SK-N-SH (cell line): ENCODE results near the gene FAM20A.

Source experiments
- ELF1 ChIP-seq: IDR thresholded peaks from 2 replicates; pipeline ENCODE4 v1.4.0; 2012
- EP300 ChIP-seq, 2 experiments: IDR thresholded peaks; 2 replicates each; pipeline versions ENCODE4 v1.4.0 to v1.6.1; 2012; ENCODE audit warnings: borderline replicate concordance in 1 of 2, low read depth in 1 of 2, low read length in 1 of 2
- EZH2phosphoT487 ChIP-seq: fragments of 200-600 bp; sonication (generic); IDR thresholded peaks from 2 replicates; pipeline ENCODE4 v1.6.1; 2017; ENCODE audit warnings: low read depth, mixed run types, mild to moderate bottlenecking, antibody characterized with exemption, moderate library complexity, borderline replicate concordance
- FOXJ3 ChIP-seq: sonication (generic); formaldehyde crosslinking; IDR thresholded peaks from 2 replicates; pipeline ENCODE4 v1.5.1; 2020; ENCODE audit warnings: mild to moderate bottlenecking, missing genetic modification reagents
- GABPA ChIP-seq: IDR thresholded peaks from 2 replicates; pipeline ENCODE4 v1.4.0; 2012; ENCODE audit warnings: low read depth, mild to moderate bottlenecking
- GATA2 ChIP-seq: sonication (generic); formaldehyde crosslinking; IDR thresholded peaks from 2 replicates; pipeline ENCODE4 v1.5.0; 2020; ENCODE audit warnings: mild to moderate bottlenecking, missing genetic modification reagents
- REST ChIP-seq: IDR thresholded peaks from 2 replicates; pipeline ENCODE4 v1.6.1; 2012; ENCODE audit warnings: mild to moderate bottlenecking, low read depth, low read length, moderate library complexity
- RFX5 ChIP-seq: IDR thresholded peaks from 2 replicates; pipeline ENCODE4 v1.6.1; 2012; ENCODE audit warnings: mild to moderate bottlenecking, improper control_type of control experiment, low read length
- SIN3A ChIP-seq: IDR thresholded peaks from 2 replicates; pipeline ENCODE4 v1.6.1; 2012; ENCODE audit warnings: low read depth, mild to moderate bottlenecking, low read length, moderate library complexity, borderline replicate concordance
- USF2 ChIP-seq: fragments of 150-350 bp; IDR thresholded peaks from 2 replicates; pipeline ENCODE4 v1.6.1; 2017; ENCODE audit warnings: antibody characterized with exemption, low read length, low read depth, borderline replicate concordance
- YY1 ChIP-seq: IDR thresholded peaks from 2 replicates; pipeline ENCODE4 v1.4.0; 2012; ENCODE audit warnings: low read depth, mild to moderate bottlenecking
- TF ChIP-seq, protein P1 (sequence below): fragments of 200-600 bp; sonication (generic); IDR thresholded peaks from 2 replicates; pipeline ENCODE4 v1.6.1; 2017; ENCODE audit warnings: antibody characterized with exemption, mild to moderate bottlenecking, moderate library complexity
- TF ChIP-seq, protein P2 (sequence below): IDR thresholded peaks from 2 replicates; pipeline ENCODE4; 2012
- TF ChIP-seq, protein P3 (sequence below): IDR thresholded peaks from 2 replicates; pipeline ENCODE4 v1.4.0; 2012; ENCODE audit warnings: low read depth

GRCh38 chr17:68592009-68592408 lies 9.2 kb downstream of the FAM20A start:
- TF ChIP-seq, protein P1, sequence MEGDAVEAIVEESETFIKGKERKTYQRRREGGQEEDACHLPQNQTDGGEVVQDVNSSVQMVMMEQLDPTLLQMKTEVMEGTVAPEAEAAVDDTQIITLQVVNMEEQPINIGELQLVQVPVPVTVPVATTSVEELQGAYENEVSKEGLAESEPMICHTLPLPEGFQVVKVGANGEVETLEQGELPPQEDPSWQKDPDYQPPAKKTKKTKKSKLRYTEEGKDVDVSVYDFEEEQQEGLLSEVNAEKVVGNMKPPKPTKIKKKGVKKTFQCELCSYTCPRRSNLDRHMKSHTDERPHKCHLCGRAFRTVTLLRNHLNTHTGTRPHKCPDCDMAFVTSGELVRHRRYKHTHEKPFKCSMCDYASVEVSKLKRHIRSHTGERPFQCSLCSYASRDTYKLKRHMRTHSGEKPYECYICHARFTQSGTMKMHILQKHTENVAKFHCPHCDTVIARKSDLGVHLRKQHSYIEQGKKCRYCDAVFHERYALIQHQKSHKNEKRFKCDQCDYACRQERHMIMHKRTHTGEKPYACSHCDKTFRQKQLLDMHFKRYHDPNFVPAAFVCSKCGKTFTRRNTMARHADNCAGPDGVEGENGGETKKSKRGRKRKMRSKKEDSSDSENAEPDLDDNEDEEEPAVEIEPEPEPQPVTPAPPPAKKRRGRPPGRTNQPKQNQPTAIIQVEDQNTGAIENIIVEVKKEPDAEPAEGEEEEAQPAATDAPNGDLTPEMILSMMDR: no peak
- no peak for TF ChIP-seq EZH2phosphoT487
- no peak for TF ChIP-seq FOXJ3 (CRISPR knock-in tag)
- no peak for TF ChIP-seq USF2
- TF ChIP-seq REST: no peak
- no peak for TF ChIP-seq SIN3A
- no peak for TF ChIP-seq GATA2
- TF ChIP-seq EP300 (IDR thresholded peaks at IDR 0.05; ENCODE audit: borderline replicate concordance in 1 of 2, low read depth in 1 of 2, low read length in 1 of 2): no peak
- TF ChIP-seq GABPA: no peak
- TF ChIP-seq RFX5: no peak
- TF ChIP-seq ELF1: no peak
- TF ChIP-seq YY1: no peak
- TF ChIP-seq, protein P2, sequence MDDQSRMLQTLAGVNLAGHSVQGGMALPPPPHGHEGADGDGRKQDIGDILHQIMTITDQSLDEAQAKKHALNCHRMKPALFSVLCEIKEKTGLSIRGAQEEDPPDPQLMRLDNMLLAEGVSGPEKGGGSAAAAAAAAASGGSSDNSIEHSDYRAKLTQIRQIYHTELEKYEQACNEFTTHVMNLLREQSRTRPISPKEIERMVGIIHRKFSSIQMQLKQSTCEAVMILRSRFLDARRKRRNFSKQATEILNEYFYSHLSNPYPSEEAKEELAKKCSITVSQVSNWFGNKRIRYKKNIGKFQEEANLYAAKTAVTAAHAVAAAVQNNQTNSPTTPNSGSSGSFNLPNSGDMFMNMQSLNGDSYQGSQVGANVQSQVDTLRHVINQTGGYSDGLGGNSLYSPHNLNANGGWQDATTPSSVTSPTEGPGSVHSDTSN: no peak
- TF ChIP-seq, protein P3, sequence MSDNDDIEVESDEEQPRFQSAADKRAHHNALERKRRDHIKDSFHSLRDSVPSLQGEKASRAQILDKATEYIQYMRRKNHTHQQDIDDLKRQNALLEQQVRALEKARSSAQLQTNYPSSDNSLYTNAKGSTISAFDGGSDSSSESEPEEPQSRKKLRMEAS: no peak
